AG08396 (cell line): ENCODE measurements around the gene ANKS1B.

ENCODE experiments used
- DNase-seq: peaks from one replicate; pipeline ENCODE4 v3.0.0; 2012; ENCODE audit warnings: low spot score, mixed read lengths

Gene ANKS1B

DNA sequence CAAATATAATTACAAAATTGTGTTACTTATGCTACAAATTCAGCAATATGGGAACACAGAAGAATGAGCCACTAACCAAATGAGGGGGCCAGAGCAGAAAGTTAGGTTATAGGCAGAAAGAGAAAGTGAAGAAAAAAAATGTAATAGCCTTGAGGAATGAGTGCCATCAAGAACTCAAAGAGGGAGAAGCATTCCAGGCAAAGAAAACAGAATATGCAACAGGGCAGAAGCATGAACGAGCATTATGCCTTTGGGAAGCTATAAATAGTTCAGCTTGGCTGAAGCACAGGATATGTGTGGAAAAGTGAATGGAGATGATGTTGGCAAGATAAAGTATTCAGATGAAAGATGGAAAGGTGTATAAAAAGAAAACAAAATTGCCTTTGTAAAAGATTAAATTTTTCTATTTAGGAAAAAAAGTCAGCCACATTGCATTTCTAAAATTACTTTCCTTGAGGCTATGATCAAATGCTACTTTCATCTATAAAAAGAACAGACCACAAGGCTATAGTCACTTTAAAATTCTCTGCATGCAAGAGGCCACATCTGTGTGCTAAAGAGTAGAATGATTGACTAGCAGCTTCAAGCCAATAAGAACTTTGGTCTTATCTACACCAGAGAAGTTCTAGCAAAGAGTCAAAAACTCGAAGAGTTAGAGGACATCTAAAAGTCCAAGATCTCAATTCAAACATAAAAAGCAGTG, 530.7 kb downstream of the ANKS1B start:
- no peak for DNase-seq

GRCh38 chr12:99450036-99450630, 534.6 kb downstream of the ANKS1B start:
- no peak for DNase-seq

- no peak for DNase-seq
Observed at GRCh38 chr12:99444859-99445316, 539.8 kb downstream of the ANKS1B start.

GRCh38 chr12:99442758-99443157, 542.0 kb downstream of the ANKS1B start:
- no peak for DNase-seq

GRCh38 chr12:99439399-99439798, 545.3 kb downstream of the ANKS1B start:
- no peak for DNase-seq

DNA sequence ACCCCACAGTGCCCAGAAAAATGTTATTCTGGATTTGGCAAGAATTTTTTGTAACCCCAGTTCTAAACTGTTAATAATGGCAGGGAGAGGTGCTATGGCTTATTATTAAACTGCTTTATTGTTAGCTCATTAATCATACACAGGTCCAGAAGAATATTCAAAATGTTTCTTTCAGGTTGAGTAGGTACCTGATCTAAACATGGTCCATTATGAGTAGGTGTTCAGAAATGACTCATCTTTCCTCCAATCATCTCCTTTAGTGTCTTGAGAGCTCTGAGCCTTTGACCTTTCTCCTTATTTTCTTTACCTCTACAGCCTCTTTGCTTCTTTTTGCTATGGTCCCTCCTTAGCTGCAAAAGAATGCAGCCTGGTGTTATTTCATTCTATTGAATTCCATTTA, 548.2 kb downstream of the ANKS1B start:
- no peak for DNase-seq

GRCh38 chr12:99435095-99435791, 549.5 kb downstream of the ANKS1B start:
- DNase-seq: no peak

DNA sequence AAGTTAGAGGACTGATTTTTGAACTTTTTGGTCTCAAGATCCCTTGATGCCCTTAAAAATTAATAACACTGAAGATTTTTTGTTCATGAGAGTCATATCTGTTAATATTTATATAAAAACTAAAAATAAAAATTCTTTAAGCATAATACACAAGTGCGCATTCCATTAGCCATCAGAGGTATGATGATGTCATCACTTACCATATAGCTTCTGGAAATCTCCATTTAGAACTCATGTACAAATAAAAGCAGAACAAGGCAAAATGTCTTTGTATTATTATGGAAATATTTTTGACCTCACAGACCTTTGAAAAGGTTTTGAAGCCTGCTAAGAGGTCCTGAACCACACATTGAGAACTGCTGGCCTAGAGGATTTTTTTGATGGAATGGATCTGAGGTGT, 551.6 kb downstream of the ANKS1B start:
- no peak for DNase-seq

DNA sequence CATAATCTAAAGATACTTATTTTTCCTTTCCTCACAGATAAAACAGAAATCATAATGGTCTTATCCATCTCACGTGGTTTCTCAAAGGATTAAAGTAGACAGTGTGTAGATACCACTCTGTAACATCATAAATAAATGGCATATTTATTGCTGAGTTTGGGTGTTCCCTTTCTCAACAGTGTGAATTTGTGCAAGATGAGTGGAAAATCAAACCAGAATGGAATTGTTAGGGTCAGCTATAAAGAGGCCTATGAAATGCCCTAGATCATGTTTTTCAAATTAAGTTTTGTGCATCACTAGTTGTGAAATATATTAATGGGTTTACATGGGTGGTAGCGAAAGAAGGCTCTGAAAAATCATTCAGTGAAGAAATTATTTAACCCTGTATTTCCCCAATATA, 553.5 kb downstream of the ANKS1B start:
- DNase-seq: no peak

DNA sequence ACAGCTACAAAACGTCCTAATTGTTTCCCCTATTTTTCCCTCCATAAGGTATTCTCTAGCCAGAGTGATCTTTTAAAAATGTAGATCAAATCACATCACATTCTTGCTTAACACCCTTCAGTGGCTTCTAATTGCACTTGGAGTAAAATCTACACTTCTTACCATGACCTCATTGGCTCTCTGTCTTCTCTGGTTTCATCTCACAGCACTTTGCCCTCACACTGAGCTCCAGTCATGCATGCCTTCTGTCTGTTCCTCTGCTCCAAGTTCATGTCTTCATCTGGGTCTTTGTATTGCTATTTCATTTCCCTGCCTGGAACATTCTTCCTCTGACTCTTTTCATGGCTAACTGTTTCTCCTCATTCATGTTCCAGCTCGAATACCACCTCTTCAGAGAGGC, 557.6 kb downstream of the ANKS1B start:
- no peak for DNase-seq

GRCh38 chr12:99418379-99418778, 566.4 kb downstream of the ANKS1B start:
- DNase-seq: no peak

DNA sequence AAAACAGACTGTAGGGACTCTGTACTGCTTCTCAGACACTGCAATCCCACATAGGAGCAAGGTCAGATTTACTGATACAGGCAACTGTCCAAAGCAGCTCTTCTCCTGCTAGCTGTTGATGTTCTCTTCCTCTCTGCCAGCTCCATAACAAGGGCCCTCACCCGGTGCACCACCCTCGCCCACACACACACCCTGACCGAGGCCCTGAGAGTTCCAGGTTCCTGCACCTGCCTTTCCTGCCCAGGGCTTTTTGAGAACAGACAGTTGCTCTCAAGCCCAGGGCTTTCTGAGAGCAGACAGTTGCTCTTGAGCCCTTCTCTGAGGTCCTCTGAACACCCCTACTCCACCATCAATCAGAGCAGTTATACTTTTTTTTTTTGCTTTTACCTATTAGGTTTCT, 571.0 kb downstream of the ANKS1B start:
- no peak for DNase-seq

- DNase-seq: no peak
Observed at GRCh38 chr12:99393763-99394162, 591.0 kb downstream of the ANKS1B start.

DNA sequence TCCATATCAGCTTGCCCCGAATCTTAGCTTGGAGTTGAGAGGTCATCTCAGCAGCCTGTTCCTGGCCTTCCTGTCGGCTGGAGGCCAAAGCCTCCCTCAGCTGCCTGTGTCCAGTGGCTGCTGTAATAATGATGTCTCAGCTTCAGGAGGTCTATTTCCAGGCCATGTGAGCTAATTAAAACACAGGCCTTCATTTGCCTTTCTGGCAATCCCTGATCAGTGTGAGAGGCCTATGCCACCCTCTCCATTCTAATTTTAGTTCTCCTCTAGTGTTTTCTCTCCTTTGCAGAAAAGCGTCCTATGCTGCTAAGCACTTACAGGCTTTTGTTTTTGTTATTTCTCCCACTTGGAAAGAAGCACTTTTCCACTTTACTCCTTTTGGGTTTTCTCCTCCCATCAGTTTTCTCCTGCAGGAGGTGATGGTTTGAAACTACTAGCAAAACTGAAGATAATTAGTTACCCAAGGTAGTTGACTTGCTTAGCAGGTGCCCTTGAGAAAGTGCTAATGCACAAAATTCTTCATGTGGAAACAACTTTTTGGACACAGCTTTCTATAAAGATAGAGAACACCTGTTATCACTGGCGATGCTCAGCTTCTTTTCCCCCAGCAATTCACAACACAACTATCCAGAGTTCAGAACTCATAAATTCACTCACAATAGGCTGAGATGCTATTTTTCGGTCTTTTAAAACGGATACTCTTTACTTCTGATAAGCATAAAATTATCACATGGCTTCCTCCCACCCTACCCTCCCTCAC, 592.5 kb downstream of the ANKS1B start:
- no peak for DNase-seq

- DNase-seq: no peak
Observed at GRCh38 chr12:99390707-99391106, 594.0 kb downstream of the ANKS1B start.

DNA sequence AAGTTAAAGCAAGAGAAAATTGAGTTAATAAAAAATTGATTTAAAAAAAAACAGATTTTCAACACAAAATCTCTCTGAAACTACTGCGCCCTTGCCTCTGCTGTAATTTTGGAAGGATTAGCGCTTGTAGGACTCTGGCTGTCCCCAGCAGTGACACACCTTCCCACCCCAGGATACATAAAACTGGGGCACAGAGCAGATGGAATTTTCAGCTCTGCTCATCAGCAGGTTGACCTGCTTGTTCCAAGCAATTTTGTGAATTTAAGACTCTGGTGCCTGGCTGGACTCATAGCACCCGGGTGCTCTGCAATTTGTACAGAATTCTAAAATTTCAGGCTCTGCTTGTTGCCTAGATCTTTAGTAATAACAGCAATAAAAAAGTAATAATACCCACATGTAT, 595.0 kb downstream of the ANKS1B start:
- no peak for DNase-seq

GRCh38 chr12:99388671-99389195, 596.0 kb downstream of the ANKS1B start:
- DNase-seq: no peak

GRCh38 chr12:99387661-99388060, 597.1 kb downstream of the ANKS1B start:
- DNase-seq: no peak

DNA sequence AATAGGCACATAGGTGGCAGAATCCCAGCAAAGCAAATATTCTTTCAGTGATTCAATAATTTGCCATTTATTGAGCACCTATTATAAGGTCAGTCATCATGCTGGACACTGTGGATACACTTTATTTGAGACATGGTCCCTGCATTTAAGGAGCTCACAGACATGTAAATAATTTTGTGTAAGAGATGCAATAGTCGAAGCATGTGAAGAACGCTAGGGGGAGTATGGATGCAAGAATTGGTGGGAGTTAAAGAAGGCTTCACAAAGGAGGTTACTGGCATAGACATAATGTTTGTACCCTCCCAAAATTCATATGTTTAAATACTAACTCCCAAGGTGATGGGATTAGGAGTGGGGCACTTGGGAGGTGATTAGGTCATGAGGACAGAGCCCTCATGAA, 597.8 kb downstream of the ANKS1B start:
- DNase-seq: no peak

- no peak for DNase-seq
Observed at GRCh38 chr12:99383258-99383657, 601.5 kb downstream of the ANKS1B start.

- DNase-seq: no peak
Observed at GRCh38 chr12:99381992-99382391, 602.7 kb downstream of the ANKS1B start.

DNA sequence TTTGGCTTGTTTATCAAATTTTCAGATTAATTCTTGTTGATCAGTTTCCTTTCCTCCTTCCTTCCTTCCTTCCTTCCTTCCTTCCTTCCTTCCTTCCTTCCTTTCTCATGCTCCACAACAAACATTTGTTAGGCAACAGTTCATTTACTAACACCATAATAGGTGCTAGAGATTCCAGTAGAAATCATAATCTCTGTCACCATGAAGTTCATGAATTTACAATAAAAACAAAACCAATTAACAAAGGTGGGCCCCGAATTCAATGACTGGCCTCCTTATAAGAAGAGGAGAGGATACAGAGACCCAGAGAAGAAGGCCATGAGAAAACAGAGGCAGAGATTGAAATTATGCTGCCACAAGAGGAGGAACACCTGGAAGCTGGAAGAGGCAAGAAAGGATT, 604.0 kb downstream of the ANKS1B start:
- no peak for DNase-seq
